ENCODE results near the gene HS6ST3. TPM values are rescaled to one million over a fixed set of nuclear protein-coding genes. Genes with fewer than 3 reads are reported as not detected.

HS6ST3 gene
- total and polyA plus RNA-seq, 2 donors (not counting 1 experiment from before 2014, with no cell fraction given), result not detected

GRCh38 chr13:96431044-96431581, 341.2 kb downstream of the HS6ST3 start:
- DNase-seq (ENCODE audit: low read depth in 2 of 2), result no peak
- Histone ChIP-seq H3K9ac (ENCODE audit: insufficient read depth, low read length) (no peak overlapping the region), H3K4me3 (replicated peaks in 1 of 4; ENCODE audit: control extremely low read depth in 1 of 4, insufficient read depth in 1 of 4, low read depth in 3 of 4, low read length in 4 of 4) (no peak overlapping the region), H2AFZ (ENCODE audit: low read length) (no peak overlapping the region), H3K36me3 (ENCODE audit: control insufficient read depth, insufficient read depth, low read length) (no peaks in the 10 kb centered on the region), H4K20me1 (ENCODE audit: control insufficient read depth, extremely low read depth, insufficient read depth, low read length) (no peaks in the 10 kb centered on the region), H3K4me2 (ENCODE audit: extremely low read depth, insufficient read depth, low read length) (no peak overlapping the region), H3K27me3 (ENCODE audit: control insufficient read depth, insufficient read depth, low read length) (no peaks in the 10 kb centered on the region), H3K4me1 (ENCODE audit: control insufficient read depth, extremely low read depth, insufficient read depth, low read length) (no peaks in the 10 kb centered on the region), H3K9me3 (ENCODE audit: control insufficient read depth, insufficient read depth, low read depth, low read length) (no peaks in the 10 kb centered on the region), H3K79me2 (ENCODE audit: control insufficient read depth, insufficient read depth, low read length) (no peaks in the 10 kb centered on the region), H3K27ac (ENCODE audit: insufficient read depth, low read length) (no peak overlapping the region)
- TF ChIP-seq, protein P1, sequence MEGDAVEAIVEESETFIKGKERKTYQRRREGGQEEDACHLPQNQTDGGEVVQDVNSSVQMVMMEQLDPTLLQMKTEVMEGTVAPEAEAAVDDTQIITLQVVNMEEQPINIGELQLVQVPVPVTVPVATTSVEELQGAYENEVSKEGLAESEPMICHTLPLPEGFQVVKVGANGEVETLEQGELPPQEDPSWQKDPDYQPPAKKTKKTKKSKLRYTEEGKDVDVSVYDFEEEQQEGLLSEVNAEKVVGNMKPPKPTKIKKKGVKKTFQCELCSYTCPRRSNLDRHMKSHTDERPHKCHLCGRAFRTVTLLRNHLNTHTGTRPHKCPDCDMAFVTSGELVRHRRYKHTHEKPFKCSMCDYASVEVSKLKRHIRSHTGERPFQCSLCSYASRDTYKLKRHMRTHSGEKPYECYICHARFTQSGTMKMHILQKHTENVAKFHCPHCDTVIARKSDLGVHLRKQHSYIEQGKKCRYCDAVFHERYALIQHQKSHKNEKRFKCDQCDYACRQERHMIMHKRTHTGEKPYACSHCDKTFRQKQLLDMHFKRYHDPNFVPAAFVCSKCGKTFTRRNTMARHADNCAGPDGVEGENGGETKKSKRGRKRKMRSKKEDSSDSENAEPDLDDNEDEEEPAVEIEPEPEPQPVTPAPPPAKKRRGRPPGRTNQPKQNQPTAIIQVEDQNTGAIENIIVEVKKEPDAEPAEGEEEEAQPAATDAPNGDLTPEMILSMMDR (conservative IDR thresholded peaks at IDR 0.05 in 1 of 2, IDR thresholded peaks at IDR 0.05 in 1 of 2; ENCODE audit: low read depth in 1 of 2, low read length in 2 of 2), result no peak
- TF ChIP-seq EZH2 (IDR thresholded peaks at IDR 0.05; ENCODE audit: low read length, missing control alignments), result no peak

DNA sequence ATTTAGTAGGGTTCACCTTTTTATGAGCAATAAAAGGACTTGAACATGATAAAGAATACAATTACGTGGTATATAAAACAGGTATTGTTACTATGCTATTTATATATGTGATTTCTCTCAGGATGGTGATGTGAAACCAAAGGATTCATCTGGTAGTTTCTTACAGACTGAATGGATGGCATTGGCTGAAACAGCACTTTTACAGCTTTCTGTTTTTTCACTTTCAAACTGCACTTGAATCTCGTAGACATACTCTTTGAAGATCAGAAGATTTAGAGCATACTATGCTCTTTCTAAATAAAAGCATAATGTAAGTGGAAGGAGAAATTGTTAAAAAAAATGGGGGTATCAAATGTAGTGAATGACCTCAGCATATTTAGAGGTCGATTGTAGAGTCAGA, 354.8 kb downstream of the HS6ST3 start:
- DNase-seq (ENCODE audit: low read depth in 2 of 2), result no peak
- no peaks in the 10 kb centered on the region for H3K79me2 ChIP-seq (ENCODE audit: control insufficient read depth, insufficient read depth, low read length)
- no peak overlapping the region for H3K4me2 ChIP-seq (ENCODE audit: extremely low read depth, insufficient read depth, low read length)
- no peaks in the 10 kb centered on the region for H3K4me1 ChIP-seq (ENCODE audit: control insufficient read depth, extremely low read depth, insufficient read depth, low read length)
- TF ChIP-seq, protein P1 (conservative IDR thresholded peaks at IDR 0.05 in 1 of 2, IDR thresholded peaks at IDR 0.05 in 1 of 2; ENCODE audit: low read depth in 1 of 2, low read length in 2 of 2), result no peak
- no peak for TF ChIP-seq EZH2 (IDR thresholded peaks at IDR 0.05; ENCODE audit: low read length, missing control alignments)
- H3K27ac ChIP-seq (ENCODE audit: insufficient read depth, low read length), result no peak overlapping the region
- no peak overlapping the region for H3K9ac ChIP-seq (ENCODE audit: insufficient read depth, low read length)
- H3K27me3 ChIP-seq (ENCODE audit: control insufficient read depth, insufficient read depth, low read length), result no peaks in the 10 kb centered on the region
- no peaks in the 10 kb centered on the region for H4K20me1 ChIP-seq (ENCODE audit: control insufficient read depth, extremely low read depth, insufficient read depth, low read length)
- H2AFZ ChIP-seq (ENCODE audit: low read length), result no peak overlapping the region
- H3K9me3 ChIP-seq (ENCODE audit: control insufficient read depth, insufficient read depth, low read depth, low read length), result no peaks in the 10 kb centered on the region
- no peak overlapping the region for H3K4me3 ChIP-seq (replicated peaks in 1 of 4; ENCODE audit: control extremely low read depth in 1 of 4, insufficient read depth in 1 of 4, low read depth in 3 of 4, low read length in 4 of 4)
- H3K36me3 ChIP-seq (ENCODE audit: control insufficient read depth, insufficient read depth, low read length), result no peaks in the 10 kb centered on the region

- no peak overlapping the region for H3K4me2 ChIP-seq (ENCODE audit: extremely low read depth, insufficient read depth, low read length)
- no peaks in the 10 kb centered on the region for H3K9me3 ChIP-seq (ENCODE audit: control insufficient read depth, insufficient read depth, low read depth, low read length)
- no peak overlapping the region for H2AFZ ChIP-seq (ENCODE audit: low read length)
- no peak for DNase-seq (ENCODE audit: low read depth in 2 of 2)
- no peaks in the 10 kb centered on the region for H3K36me3 ChIP-seq (ENCODE audit: control insufficient read depth, insufficient read depth, low read length)
- H3K27ac ChIP-seq (ENCODE audit: insufficient read depth, low read length), result no peak overlapping the region
- H4K20me1 ChIP-seq (ENCODE audit: control insufficient read depth, extremely low read depth, insufficient read depth, low read length), result no peaks in the 10 kb centered on the region
- no peak overlapping the region for H3K4me3 ChIP-seq (replicated peaks in 1 of 4; ENCODE audit: control extremely low read depth in 1 of 4, insufficient read depth in 1 of 4, low read depth in 3 of 4, low read length in 4 of 4)
- no peaks in the 10 kb centered on the region for H3K4me1 ChIP-seq (ENCODE audit: control insufficient read depth, extremely low read depth, insufficient read depth, low read length)
- H3K27me3 ChIP-seq (ENCODE audit: control insufficient read depth, insufficient read depth, low read length), result no peaks in the 10 kb centered on the region
- no peaks in the 10 kb centered on the region for H3K79me2 ChIP-seq (ENCODE audit: control insufficient read depth, insufficient read depth, low read length)
- TF ChIP-seq, protein P1 (conservative IDR thresholded peaks at IDR 0.05 in 1 of 2, IDR thresholded peaks at IDR 0.05 in 1 of 2; ENCODE audit: low read depth in 1 of 2, low read length in 2 of 2), result no peak
- TF ChIP-seq EZH2 (IDR thresholded peaks at IDR 0.05; ENCODE audit: low read length, missing control alignments), result no peak
- H3K9ac ChIP-seq (ENCODE audit: insufficient read depth, low read length), result no peak overlapping the region
Observed at GRCh38 chr13:96449920-96450319, 360.0 kb downstream of the HS6ST3 start.
